HCT116 (cell line): ENCODE measurements around the gene MEIKIN. TPM values are rescaled to one million over a fixed set of nuclear protein-coding genes. Genes with fewer than 3 reads are reported as not detected.

Experiments
- ATAC-seq: fragments of 200-7000 bp; cut with Tn5 transposase; 2 replicates; pipeline ENCODE4 v1.9.1; 2020; ENCODE audit warnings: mild to moderate bottlenecking, moderate library complexity
- BruUV-seq: library from RNA; stranded (reverse); fragments of 400-500 nt; replicated peaks from 2 replicates; lab custom pipeline; 2021; lab: Mats Ljungman, UMichigan
- CTCF ChIA-PET: fragments of 300-600 bp; sonication (Branson Sonifier 250); formaldehyde crosslinking; loops from one replicate; lab custom pipeline; 2021; ENCODE audit warnings: antibody characterized with exemption; lab: Charles Lee
- POLR2A ChIA-PET: fragments of 300-600, 350-600 bp; sonication (Branson Sonifier 250); formaldehyde crosslinking; loops from one replicate; lab custom pipeline; 2021; ENCODE audit warnings: antibody characterized with exemption; lab: Charles Lee
- RAD21 ChIA-PET, 2 experiments: fragments of 300-600 bp; sonication (Branson Sonifier 250); formaldehyde crosslinking; loops; one replicate each; lab custom pipeline; 2023; ENCODE audit warnings: low total read pairs in 2 of 2; ENCODE audit not compliant: uncharacterized antibody in 2 of 2, unreplicated experiment in 2 of 2, low non-redundant PET in 1 of 2; lab: Charles Lee
- DNase-seq: peaks from one replicate; pipeline ENCODE4 v3.0.0-alpha.2; 2010; ENCODE audit warnings: low read depth, low spot score
- H2AFZ ChIP-seq: fragments of 200-600 bp; shearing (Covaris generic), sonication (generic); 2 replicates; pipeline ENCODE4 v1.6.1; 2017; ENCODE audit warnings: low read depth, mixed run types, mixed read lengths, antibody characterized with exemption, low read length; ENCODE audit not compliant: poor library complexity, severe bottlenecking
- H3K27ac ChIP-seq: 2 replicates; pipeline ENCODE4 v1.5.1; 2012; ENCODE audit warnings: low read depth, low read length
- H3K27me3 ChIP-seq: fragments of 200-600 bp; sonication (generic); 2 replicates; pipeline ENCODE4 v1.6.1; 2016; ENCODE audit warnings: mixed run types, low read length, mixed read lengths; ENCODE audit not compliant: insufficient read depth
- H3K36me3 ChIP-seq, 2 experiments: fragments of 200-500 bp in 1 of 2; fragments of 200-600 bp in 1 of 2; sonication (Bioruptor generic) in 1 of 2; sonication (generic) in 1 of 2; 2 replicates each; pipeline versions ENCODE4 v1.5.1 to v1.6.1; 2014 to 2016; ENCODE audit warnings: low read length in 2 of 2, inconsistent platforms in 1 of 2, mixed read lengths in 1 of 2, mixed run types in 1 of 2; ENCODE audit not compliant: insufficient read depth in 2 of 2, control insufficient read depth in 1 of 2
- H3K4me1 ChIP-seq, 2 experiments: fragments of 200-600 bp in 1 of 2; sonication (generic) in 1 of 2; 2 replicates each; pipeline versions ENCODE4 v1.5.1 to v1.6.1; 2012 to 2017; ENCODE audit warnings: low read length in 2 of 2, inconsistent platforms in 1 of 2, mild to moderate bottlenecking in 1 of 2, mixed read lengths in 1 of 2, mixed run types in 1 of 2, moderate library complexity in 1 of 2; ENCODE audit not compliant: insufficient read depth in 2 of 2, control insufficient read depth in 1 of 2
- H3K4me2 ChIP-seq: fragments of 200-600 bp; sonication (generic); 2 replicates; pipeline ENCODE4 v1.6.1; 2017; ENCODE audit warnings: mixed run types, low read length, mixed read lengths
- H3K4me3 ChIP-seq, 2 experiments: fragments of 200-600 bp in 1 of 2; sonication (generic) in 1 of 2; replicated peaks in 1 of 2; 2 replicates each; pipeline ENCODE4 v1.5.1; 2011 to 2016; ENCODE audit warnings: low read length in 2 of 2, control low read depth in 1 of 2, low read depth in 1 of 2, mild to moderate bottlenecking in 1 of 2, mixed read lengths in 1 of 2, mixed run types in 1 of 2
- H3K79me2 ChIP-seq: fragments of 200-600 bp; sonication (generic); 2 replicates; pipeline ENCODE4 v1.6.1; 2017; ENCODE audit warnings: mild to moderate bottlenecking, mixed run types, low read length, moderate library complexity, mixed read lengths; ENCODE audit not compliant: insufficient read depth
- H3K9ac ChIP-seq: fragments of 200-600 bp; sonication (generic); 2 replicates; pipeline ENCODE4 v1.6.1; 2016; ENCODE audit warnings: low read length, mixed read lengths
- H3K9me2 ChIP-seq: fragments of 200-600 bp; sonication (generic), shearing (Covaris generic); 2 replicates; pipeline ENCODE4 v1.6.1; 2017; ENCODE audit warnings: mixed run types, mild to moderate bottlenecking, moderate library complexity; ENCODE audit not compliant: insufficient read depth
- H3K9me3 ChIP-seq, 2 experiments: fragments of 200-500 bp in 1 of 2; fragments of 200-600 bp in 1 of 2; sonication (Bioruptor generic) in 1 of 2; sonication (generic) in 1 of 2; 2 replicates each; pipeline ENCODE4 v1.6.1; 2014 to 2017; ENCODE audit warnings: low read length in 2 of 2, mixed read lengths in 2 of 2, inconsistent platforms in 1 of 2, low read depth in 1 of 2, mild to moderate bottlenecking in 1 of 2, mixed run types in 1 of 2, moderate library complexity in 1 of 2; ENCODE audit not compliant: control insufficient read depth in 1 of 2, insufficient read depth in 1 of 2
- H4K20me1 ChIP-seq: fragments of 200-600 bp; sonication (generic), shearing (Covaris generic); 2 replicates; pipeline ENCODE4 v1.6.1; 2017; ENCODE audit warnings: mixed run types, mild to moderate bottlenecking, moderate library complexity; ENCODE audit not compliant: insufficient read depth
- ATF3 ChIP-seq: IDR thresholded peaks from 2 replicates; pipeline ENCODE4 v1.6.1; 2012
- CBX3 ChIP-seq: IDR thresholded peaks from 2 replicates; pipeline ENCODE4 v1.6.1; 2012; ENCODE audit warnings: low read depth
- CEBPB ChIP-seq: IDR thresholded peaks from 2 replicates; pipeline ENCODE4 v1.6.1; 2012; ENCODE audit warnings: low read depth
- CTCF ChIP-seq, 3 experiments: fragments of 200-600 bp in 1 of 3; sonication (generic) in 1 of 3; IDR thresholded peaks in 2 of 3; conservative IDR thresholded peaks in 1 of 3; 2 replicates each; pipeline ENCODE4 v1.5.1; 2012 to 2017; ENCODE audit warnings: low read depth in 2 of 3, low read length in 2 of 3, antibody characterized with exemption in 1 of 3, borderline replicate concordance in 1 of 3, control low read depth in 1 of 3, mild to moderate bottlenecking in 1 of 3, mixed read lengths in 1 of 3, mixed run types in 1 of 3, moderate library complexity in 1 of 3; ENCODE audit not compliant: insufficient read depth in 1 of 3
- EGR1 ChIP-seq: IDR thresholded peaks from 2 replicates; pipeline ENCODE4 v1.6.1; 2012; ENCODE audit warnings: low read depth
- ELF1 ChIP-seq: IDR thresholded peaks from 2 replicates; pipeline ENCODE4 v1.6.1; 2012; ENCODE audit warnings: low read depth, borderline replicate concordance
- EZH2phosphoT487 ChIP-seq: fragments of 200-600 bp; IDR thresholded peaks from 2 replicates; pipeline ENCODE4 v1.6.1; 2018; ENCODE audit warnings: antibody characterized with exemption, borderline replicate concordance
- FOSL1 ChIP-seq: IDR thresholded peaks from 2 replicates; pipeline ENCODE4 v1.6.1; 2012; ENCODE audit warnings: low read depth
- JUND ChIP-seq: IDR thresholded peaks from 2 replicates; pipeline ENCODE4 v1.6.1; 2012
- MAX ChIP-seq: IDR thresholded peaks from 2 replicates; pipeline ENCODE4 v1.6.1; 2012
- POLR2A ChIP-seq: IDR thresholded peaks from 2 replicates; pipeline ENCODE4 v1.7.0; 2011; ENCODE audit warnings: borderline replicate concordance; ENCODE audit not compliant: insufficient read depth, insufficient read length; ENCODE audit errors: extremely low read depth
- POLR2AphosphoS5 ChIP-seq: IDR thresholded peaks from 2 replicates; pipeline ENCODE4 v1.6.1; 2011; ENCODE audit warnings: mild to moderate bottlenecking, low read depth, low read length, moderate library complexity
- RAD21 ChIP-seq: IDR thresholded peaks from 2 replicates; pipeline ENCODE4 v1.6.1; 2012; ENCODE audit warnings: low read depth, mild to moderate bottlenecking
- REST ChIP-seq: IDR thresholded peaks from 2 replicates; pipeline ENCODE4 v1.6.1; 2012; ENCODE audit warnings: low read depth
- SRF ChIP-seq: IDR thresholded peaks from 2 replicates; pipeline ENCODE4 v1.6.1; 2012; ENCODE audit warnings: low read depth
- TCF7L2 ChIP-seq: IDR thresholded peaks from 2 replicates; pipeline ENCODE4 v1.7.0; 2011; ENCODE audit warnings: borderline replicate concordance, inconsistent platforms; ENCODE audit not compliant: insufficient read depth, insufficient read length; ENCODE audit errors: extremely low read depth
- YY1 ChIP-seq: IDR thresholded peaks from 2 replicates; pipeline ENCODE4 v1.6.1; 2011; ENCODE audit warnings: low read length, low read depth, moderate library complexity, mild to moderate bottlenecking; ENCODE audit not compliant: insufficient replicate concordance; ENCODE audit errors: extremely low read depth
- ZBTB33 ChIP-seq: IDR thresholded peaks from 2 replicates; pipeline ENCODE4 v1.6.1; 2011; ENCODE audit warnings: mild to moderate bottlenecking, low read length, moderate library complexity; ENCODE audit not compliant: insufficient replicate concordance; ENCODE audit errors: extremely low read depth
- ZFX ChIP-seq: fragments of 450-650 bp; IDR thresholded peaks from 2 replicates; pipeline ENCODE4 v1.6.1; 2017
- ZNF274 ChIP-seq: fragments of 200-500 bp; sonication (Bioruptor generic); IDR thresholded peaks from 2 replicates; pipeline ENCODE4 v1.6.1; 2014; ENCODE audit warnings: mild to moderate bottlenecking, low read depth, low read length, inconsistent platforms
- intact Hi-C: fragments of 100-400 bp; cut with micrococcal nuclease; formaldehyde crosslinking; loops from 2 replicates; pipeline ENCODE4 v1.10.0; 2022
- total RNA-seq: library from RNA; stranded (reverse); gene quantifications from one replicate; pipeline ENCODE4 v1.2.1, GENCODE V29; 2021; ENCODE audit not compliant: unreplicated experiment

MEIKIN gene
- total RNA-seq, 1 experiment from 2014 or later = not detected

- H3K4me1 ChIP-seq = no peaks in the 10 kb centered on the region
- ChIA-PET RAD21 (no interaction called here), POLR2A (no interaction called here), CTCF (no interaction called here)
- TF ChIP-seq ELF1 = no peak
- no peak for TF ChIP-seq CEBPB
- no peak for TF ChIP-seq EZH2phosphoT487
- no peak for TF ChIP-seq ZNF274
- no peak for TF ChIP-seq ATF3
- TF ChIP-seq ZFX = no peak
- TF ChIP-seq SRF = no peak
- TF ChIP-seq FOSL1 = no peak
- no peak for TF ChIP-seq MAX
- TF ChIP-seq CBX3 = no peak
- TF ChIP-seq POLR2AphosphoS5 = no peak
- TF ChIP-seq JUND = no peak
- no peak for TF ChIP-seq EGR1
- TF ChIP-seq POLR2A = no peak
- no peak for TF ChIP-seq TCF7L2
- no peak for TF ChIP-seq RAD21
- TF ChIP-seq ZBTB33 = no peak
- no peak for TF ChIP-seq REST
- TF ChIP-seq CTCF (IDR thresholded peaks at IDR 0.05 in 2 of 3, conservative IDR thresholded peaks at IDR 0.05 in 1 of 3; ENCODE audit: borderline replicate concordance in 1 of 3, insufficient read depth in 1 of 3, low read depth in 2 of 3, low read length in 2 of 3) = no peak
- TF ChIP-seq YY1 = no peak
- intact Hi-C loops = no loop called here
- H3K4me3 ChIP-seq = no peak overlapping the region
- peaks cover 82% of the 10 kb centered on the region for H3K79me2 ChIP-seq
- no peaks in the 10 kb centered on the region for H4K20me1 ChIP-seq
- no peaks in the 10 kb centered on the region for H3K27me3 ChIP-seq
- H3K9me2 ChIP-seq = no peaks in the 10 kb centered on the region
- no TSS peak for BruUV-seq
- H3K9me3 ChIP-seq = no peaks in the 10 kb centered on the region
- no peak overlapping the region for H2AFZ ChIP-seq
- no peaks in the 10 kb centered on the region for H3K36me3 ChIP-seq
- no peak overlapping the region for H3K9ac ChIP-seq
- DNase-seq (no peak), ATAC-seq (no peak)
- no peak overlapping the region for H3K4me2 ChIP-seq
- H3K27ac ChIP-seq = no peak overlapping the region
Observed at GRCh38 chr5:131757830-131758519, 187.5 kb downstream of the MEIKIN start.
